Measurements from ENCODE around the gene WDR90.
A peak's percentile ranks its signal among the peaks of the same experiment; 100 is the strongest.

The WDR90 gene

GRCh38 chr16:676565-676902 is 27.4 kb downstream of the WDR90 start:
- no peak for DNase-seq (ENCODE audit: low spot score)

GRCh38 chr16:676913-677312 is 27.7 kb downstream of the WDR90 start:
- DNase-seq (ENCODE audit: low spot score) = no peak

- DNase-seq (ENCODE audit: low spot score) = no peak
Observed at GRCh38 chr16:677316-678190, 28.4 kb downstream of the WDR90 start.

- DNase-seq (ENCODE audit: low spot score) = no peak
Observed at GRCh38 chr16:678209-678857, 29.2 kb downstream of the WDR90 start.

DNA sequence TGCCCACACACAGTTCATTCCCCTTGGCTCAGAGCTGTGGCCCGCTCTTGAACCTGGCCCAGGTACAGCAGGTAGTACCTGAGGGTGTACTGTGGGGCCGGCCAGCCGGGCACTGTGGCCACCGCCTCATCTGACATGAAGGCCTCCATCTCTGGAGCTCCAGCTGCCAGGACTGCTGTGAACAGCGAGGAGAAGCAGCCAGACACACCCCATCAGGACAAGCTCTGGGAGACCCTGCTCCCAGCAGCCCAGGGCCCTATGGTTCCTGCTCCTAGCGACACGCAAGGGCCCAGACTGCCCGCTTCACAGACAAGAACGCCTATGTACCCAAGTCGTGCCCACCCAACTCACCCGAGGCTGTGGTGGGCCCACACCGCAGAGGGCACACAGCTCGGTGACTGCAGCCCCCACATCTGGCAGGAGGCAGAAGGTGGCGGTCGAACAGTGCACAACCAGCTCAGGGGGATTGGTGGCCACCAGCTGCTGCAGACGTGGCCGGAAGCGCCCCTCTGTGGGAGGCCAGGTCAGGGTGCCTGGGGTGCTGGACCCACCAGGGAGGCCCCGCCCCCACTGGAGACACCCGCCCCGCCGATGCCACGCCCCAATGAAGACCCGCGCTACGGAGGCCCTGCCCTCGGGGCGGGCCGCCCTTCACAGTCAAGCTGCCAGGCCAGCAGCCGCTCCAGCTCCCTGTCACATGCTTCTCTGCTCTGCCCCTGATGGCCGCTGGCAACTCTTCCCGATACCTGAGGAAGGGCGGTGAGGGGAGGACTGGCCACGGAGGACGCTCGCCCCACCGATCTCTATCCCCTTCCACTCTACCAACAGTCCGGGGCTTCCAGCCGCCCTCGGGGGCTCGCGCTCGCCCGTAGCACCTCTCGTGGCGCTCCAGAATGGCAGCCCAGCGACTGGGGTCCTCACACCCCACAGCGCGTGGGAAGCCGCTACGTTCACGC is 30.0 kb downstream of the WDR90 start:
- DNase-seq (ENCODE audit: low spot score) = peak; percentile 45

GRCh38 chr16:679814-680624 is 30.9 kb downstream of the WDR90 start, which contains the start of gene STUB1:
STUB1 (plus strand) TSS chr16:680410; CDS start chr16:680526, 116 bp downstream.
- peak; percentile 67 for DNase-seq (ENCODE audit: low spot score)

DNA sequence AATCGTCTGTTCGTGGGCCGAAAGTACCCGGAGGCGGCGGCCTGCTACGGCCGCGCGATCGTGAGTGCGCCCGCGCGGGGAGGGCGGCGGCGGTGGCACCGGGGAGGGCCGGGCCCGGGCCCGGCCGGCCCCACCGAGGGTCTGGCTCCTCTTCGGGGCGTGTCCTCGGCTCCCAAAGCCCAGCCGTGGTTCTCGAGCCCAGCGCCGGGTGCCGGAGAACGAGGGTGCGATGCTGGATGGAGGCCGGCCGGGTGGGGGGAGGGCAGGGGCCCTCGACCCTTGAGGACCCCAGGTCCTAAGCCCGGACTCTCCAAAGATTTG is 31.4 kb downstream of the WDR90 start:
- no peak for DNase-seq (ENCODE audit: low spot score)

DNA sequence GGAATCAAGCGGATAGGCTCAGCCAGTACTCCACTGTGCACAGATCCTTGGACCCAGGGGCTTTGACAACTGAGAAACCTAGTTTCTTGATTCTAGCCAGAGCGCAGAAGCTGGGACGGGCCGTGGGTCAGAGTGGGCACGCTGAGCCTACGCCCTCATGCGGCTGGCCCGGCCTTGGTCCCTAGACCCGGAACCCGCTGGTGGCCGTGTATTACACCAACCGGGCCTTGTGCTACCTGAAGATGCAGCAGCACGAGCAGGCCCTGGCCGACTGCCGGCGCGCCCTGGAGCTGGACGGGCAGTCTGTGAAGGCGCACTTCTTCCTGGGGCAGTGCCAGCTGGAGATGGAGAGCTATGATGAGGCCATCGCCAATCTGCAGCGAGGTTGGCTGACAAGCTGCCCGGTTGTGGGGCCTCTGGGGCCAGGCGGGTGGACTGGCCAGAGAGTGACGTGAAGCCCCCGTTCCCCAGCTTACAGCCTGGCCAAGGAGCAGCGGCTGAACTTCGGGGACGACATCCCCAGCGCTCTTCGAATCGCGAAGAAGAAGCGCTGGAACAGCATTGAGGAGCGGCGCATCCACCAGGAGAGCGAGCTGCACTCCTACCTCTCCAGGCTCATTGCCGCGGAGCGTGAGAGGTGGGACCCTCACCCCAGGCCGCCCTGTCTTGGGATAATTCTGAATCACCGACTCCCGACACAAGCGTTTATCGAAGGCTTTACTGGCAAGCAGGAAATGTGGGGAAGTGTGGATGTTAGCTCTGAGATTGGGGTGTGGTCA is 32.0 kb downstream of the WDR90 start:
- DNase-seq (ENCODE audit: low spot score) = no peak

GRCh38 chr16:681746-682427 is 32.7 kb downstream of the WDR90 start:
- DNase-seq (ENCODE audit: low spot score) = no peak

- DNase-seq (ENCODE audit: low spot score) = no peak
Observed at GRCh38 chr16:682493-683395, 33.6 kb downstream of the WDR90 start.

- no peak for DNase-seq (ENCODE audit: low spot score)
Observed at GRCh38 chr16:683396-684070, 34.4 kb downstream of the WDR90 start.

DNA sequence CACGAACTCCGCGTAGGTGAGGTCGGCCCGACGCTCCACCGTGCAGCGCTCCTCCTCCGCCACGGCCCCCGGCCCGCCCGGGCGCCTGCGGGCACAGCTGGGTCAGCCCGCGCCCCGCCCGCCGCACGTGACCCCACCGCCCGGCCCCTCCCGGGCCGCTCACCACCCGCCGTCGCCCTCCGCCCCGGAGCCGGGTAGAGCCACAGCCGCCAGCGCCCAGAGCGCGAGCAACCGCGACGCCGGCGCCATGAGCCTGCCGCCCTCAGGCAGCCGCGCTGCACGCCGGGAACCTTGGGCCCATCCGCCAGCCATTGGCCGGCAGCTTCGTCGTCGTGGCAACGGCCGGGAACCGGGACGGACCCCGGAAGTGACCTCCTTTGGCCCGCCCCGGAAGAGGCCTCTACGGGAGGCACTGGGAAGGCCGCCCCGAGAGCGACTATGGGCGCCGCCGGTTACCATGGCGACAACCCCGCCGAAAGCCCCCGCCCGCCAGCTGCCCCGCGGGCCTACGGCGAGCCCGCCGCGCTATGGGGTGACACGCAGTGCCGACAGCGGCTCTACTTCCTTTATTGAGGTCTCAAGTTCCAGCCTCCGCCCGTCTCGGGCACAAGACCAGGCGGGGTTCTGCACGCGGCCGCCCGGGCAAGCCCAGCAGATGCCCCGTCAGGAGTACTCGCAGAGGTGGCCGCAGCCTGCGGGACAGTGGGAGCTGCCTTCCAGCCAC is 35.1 kb downstream of the WDR90 start, which contains the start of gene JMJD8:
TSS of gene JMJD8 (minus strand) at position 264 of the 724 bp plus-strand sequence. CDS start at position 249, 15 bp downstream.
- peak; percentile 94 for DNase-seq (ENCODE audit: low spot score)

DNA sequence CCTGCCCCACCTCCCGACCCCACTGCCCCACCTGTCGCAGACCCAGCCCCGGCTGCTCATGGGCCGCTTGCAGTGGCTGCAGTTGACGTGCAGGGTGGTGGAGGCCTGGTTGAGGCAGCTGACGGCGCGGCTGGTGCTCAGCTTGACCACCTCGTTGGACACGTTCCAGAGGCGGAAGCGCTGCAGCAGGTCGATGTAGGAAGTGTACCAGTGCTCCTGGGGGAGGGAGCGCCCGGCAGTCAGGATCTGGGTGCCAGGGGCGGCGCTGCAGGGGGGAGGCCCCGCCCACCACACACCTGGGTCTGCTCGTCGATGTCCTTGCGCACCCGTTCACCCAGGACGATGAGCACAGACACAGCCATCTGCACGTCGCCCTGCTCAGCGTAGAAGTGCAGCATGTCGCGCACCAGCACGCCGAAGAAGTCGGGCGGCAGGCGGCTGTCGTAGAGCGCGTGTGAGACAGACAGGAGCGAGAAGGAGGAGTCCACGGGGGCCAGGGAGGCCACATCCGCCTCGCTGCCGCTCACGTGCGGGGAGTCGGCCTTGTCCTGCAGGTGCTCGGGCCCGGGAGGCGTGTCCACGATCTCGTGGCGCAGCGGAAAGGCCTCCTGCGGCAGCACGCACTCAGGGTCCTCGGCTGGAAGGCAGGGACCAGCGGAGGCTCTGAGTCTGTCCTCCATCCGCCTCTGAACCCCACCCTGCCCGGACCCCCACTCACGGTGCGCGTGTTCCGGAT is 36.0 kb downstream of the WDR90 start:
- DNase-seq (ENCODE audit: low spot score) = no peak

GRCh38 chr16:685967-686366 is 36.8 kb downstream of the WDR90 start:
- no peak for DNase-seq (ENCODE audit: low spot score)

DNA sequence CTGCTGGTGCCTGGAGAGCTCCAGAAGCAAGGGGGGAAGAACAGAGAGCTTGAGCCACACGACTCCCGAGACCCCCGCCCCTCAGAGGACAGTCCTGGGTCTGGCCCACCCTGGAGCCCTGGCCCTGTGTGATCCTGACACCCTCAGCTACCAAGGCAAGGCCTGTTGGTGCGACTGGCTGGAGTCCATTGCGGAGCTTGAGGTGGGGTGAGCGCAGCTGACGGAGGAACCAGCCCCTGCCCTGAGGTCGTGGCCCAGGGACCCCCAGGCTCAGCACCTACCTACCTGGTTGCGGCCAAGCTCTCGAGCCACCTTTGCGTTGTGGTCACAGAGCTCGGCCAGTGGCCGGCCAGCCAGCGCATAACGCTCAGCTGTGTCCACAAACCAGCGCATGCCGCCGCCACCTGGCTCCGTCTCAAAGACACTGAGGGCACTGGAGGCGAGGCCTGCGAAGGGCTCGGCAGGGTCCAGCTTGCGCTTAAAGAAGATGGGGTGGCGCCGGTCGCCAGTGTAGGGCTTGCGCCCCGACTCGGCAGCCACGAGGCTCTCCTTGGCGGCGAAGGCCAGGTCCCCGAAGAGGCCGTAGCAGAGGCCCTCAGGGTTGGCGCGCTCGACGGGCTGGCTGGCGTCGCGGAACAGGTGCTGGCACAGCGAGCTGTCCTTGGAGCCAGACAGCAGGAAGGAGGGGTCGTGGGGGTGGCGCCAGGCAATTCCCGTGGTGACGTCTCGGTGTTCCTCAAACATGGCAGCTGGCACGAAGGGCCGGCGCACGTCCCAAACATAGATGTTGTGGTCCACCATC is 37.5 kb downstream of the WDR90 start:
- DNase-seq (ENCODE audit: low spot score) = no peak

GRCh38 chr16:687499-687898 is 38.3 kb downstream of the WDR90 start:
- DNase-seq (ENCODE audit: low spot score) = no peak
